NCI-H1092 (cell line): Measurements from ENCODE around the gene LRRC56.

Source experiments
- DNase-seq: peaks from one replicate; lab custom pipeline; 2025; lab: John Stamatoyannopoulos, UW

LRRC56 gene

DNA sequence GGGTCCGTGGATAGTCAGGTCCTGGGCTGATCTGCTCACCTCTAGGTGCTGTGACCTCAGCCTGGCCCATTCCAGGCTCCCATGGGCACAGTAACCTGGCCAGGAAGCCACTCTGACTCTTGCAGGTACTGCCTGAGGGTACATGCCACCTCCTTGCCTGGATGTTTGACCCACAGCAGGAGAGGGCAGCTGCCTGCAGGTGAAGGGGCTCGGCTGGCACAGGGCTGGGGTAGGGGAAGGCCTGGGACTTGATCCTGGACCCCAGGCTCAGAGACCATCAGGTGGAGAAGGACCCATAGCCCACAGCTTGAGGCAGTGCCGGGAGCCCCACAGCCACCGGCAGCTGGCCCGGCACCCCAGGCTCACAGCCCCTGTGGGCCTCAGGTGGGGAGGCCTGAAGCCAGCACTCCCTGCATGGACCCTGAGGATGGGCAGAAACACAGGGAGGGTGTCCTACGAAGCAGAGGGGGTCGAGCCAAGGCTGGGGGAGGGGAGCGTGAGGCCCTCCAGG lies 2.7 kb downstream of the LRRC56 start:
- no peak for DNase-seq

DNA sequence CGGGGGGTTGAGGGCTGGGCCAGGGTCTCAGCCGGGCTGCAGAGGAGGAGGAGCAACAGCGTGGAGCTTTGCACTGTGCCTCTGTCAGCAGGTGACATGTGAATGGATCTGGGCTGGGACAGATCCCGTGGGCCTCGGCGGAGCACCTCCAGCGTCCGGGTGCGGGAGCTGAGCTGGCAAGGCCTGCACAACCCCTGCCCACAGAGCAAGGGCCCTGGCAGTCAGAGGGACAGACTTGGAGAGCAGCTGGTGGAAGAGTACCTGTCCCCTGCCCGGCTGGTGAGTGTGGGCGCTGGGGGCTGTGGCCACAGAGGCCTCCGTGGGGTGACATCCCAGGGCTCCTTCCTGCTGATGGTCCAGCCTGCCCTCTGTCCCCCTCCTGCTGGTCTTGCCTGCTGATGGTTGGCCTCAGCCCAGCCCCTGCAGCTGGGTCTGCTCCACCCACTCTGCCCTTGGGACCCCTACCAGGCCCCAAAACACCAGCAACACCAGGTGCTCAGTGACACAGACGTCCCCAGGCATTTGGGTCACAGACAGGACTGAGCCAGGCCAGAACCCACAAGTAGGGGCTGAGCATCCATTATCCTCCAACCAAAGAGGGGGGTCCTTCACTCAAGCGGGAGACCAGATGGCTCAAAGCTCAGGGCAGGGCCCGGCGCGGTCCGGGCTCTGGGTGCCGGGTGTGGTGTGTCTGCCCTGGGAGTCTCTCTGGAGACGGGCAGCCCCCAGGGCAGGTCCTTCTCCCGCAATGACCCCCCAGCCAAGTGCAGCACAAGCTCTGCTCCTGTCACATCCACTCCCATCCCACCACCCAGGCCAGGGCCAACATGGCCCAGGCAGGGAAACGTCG lies 3.5 kb downstream of the LRRC56 start:
- DNase-seq, result no peak

DNA sequence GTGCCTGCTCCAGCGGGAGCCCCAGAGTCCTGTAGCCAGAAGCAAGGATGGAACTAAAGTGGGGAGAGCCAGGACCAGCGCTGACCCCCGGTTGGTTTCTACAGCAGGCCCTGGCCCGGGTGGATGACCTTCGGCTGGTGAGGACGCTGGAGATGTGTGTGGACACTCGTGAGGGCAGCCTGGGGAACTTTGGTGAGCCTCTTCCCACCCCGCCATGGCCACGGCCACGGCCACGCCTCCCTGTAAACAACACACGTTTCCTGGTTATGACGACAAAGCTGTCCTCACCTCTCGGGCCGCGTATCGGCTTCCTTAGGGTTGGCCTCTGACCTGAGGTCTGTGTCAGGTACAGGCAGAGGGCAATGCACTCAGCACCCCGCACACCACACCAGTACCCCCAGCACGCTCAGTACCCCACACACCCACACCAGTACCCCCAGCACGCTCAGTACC lies 4.1 kb downstream of the LRRC56 start:
- DNase-seq, result no peak

DNA sequence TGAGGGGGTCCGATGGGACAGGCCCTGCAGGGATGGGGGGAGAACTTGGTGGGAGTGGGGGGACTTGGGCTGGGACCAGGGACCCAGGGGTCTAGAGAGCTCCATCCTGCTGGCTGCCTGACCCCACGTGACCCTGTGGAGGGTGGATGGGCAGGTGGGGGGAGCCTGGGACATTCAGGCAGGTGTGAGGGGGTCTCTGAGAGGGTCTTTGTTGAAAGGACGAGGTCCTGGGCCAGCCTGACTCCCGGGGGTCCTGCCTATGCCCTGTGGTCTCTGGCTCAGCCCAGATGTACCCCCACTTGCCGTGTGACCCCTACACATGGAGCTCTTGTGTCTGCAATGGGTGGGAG lies 7.5 kb downstream of the LRRC56 start:
- DNase-seq, result no peak

DNA sequence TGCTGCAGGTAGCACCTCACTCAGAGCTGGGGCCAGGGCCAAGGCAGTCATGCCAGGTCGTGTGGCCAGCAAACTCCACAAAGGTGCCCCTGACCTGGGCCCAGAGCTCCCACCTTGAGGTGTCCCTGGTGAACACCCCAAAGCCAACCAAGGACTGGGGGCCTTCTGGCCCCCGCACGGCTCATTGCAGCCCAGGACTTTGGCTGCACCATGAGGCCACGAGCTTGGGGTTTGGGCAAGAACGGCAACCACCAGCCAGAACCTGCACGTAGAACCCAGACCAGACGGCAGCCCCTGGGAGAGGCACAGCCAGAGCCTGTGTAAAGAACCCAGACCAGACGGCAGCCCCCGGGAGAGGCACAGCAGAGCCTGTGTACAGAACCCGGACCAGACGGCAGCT lies 7.8 kb downstream of the LRRC56 start:
- no peak for DNase-seq

DNA sequence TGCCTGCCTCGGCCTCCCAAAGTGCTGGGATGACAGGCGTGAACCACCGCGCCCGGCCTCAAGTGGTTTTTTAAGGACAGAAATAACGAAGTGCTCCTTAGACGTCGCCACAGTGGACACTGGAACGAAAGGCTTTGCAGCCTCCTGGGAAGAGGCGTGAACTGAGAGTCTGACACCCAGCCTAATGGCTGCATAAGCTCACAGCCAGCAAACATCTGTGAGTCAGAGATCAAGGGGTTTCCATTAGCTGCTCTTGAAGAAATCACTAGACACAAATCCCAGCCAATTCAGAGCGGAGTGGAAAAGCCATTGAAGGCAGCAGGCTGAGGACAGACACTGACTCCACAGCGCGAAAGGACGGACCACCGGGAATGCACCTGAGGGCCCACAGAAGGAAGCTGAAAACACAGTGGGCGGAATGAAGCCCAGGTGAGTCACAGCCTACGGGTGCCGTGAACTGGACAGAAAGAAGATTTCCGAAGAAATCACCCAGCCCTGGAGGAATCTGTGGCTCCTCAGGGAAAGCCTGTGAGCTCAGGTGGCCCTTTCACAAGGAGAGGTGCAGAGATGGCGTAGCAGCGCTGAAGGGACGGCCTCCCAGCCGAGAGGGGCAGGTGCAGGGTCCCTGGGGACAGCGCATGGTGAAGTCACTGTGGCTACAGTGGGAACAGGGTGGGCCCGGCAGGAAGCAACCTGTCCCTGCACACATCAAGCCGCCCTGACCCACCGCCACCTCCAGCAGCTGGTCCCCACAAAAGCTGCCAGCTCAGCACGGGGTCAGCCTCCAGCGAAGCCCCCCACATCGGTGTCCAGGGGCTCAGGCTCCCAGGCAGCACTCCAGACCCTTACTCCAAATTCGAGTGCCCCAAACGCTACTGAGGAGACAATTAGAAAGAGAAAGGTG lies 11.6 kb downstream of the LRRC56 start:
- no peak for DNase-seq

DNA sequence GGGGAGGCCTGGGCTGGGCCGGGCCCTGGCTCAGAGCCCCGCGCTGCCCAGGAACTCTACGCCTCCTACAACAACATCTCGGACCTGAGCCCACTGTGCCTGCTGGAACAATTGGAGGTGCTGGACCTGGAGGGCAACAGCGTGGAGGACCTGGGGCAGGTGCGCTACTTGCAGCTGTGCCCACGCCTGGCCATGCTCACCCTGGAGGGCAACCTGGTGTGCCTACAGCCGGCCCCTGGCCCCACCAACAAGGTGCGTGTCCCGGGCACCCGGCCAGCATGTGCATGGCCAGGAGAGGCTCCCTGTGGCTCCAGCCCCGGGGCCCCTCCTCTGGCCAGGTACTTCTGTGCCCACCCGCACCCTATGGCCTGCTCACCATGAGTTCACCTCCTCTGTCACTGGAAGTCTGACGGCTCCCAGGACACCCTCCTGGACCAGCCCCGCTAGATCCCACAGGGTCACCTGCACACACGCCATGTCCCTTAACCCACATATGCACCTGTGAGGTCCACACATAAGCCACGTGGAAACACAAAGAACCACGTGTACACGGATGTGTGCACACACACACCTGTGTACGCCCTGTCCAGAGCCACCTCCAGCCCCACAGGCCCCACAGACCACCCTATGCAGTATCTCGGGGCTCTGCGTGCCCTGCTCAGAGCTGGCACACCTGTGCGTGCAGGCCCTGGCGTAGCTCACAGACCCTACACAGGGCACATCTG lies 12.9 kb downstream of the LRRC56 start:
- no peak for DNase-seq

DNA sequence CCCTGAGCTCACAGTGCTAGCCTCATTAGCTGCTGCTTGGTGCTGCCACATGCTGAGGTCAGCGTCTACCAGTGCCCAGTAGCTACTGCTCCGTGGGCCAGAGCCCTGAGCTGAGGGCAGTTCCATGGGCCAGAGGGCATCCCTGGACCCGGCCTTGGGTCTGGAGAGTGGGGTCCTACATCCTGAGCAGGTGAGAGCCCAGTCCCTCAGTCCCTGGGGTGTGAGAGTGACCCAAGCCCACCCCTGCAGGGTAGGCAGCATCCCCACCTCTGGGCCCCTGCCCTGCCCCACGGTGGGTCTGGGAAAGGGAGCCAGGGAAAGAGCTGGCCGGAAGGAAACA lies 13.4 kb downstream of the LRRC56 start:
- no peak for DNase-seq

DNA sequence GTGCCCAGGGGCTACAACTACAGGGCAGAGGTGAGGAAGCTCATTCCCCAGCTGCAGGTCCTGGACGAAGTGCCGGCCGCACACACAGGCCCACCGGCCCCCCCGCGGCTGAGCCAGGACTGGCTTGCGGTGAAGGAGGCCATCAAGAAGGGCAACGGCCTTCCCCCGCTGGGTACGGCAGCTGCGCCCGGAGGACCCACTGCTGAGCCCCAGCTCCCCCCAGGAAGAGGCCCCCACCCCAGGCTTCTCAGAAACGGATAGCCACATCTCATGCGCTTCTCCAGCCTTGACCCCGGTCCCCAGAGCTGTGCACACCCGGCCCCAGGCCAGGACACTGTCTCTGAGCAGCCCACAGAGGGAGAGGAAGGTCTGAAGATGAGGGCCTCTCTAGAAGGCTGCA lies 13.8 kb downstream of the LRRC56 start:
- no peak for DNase-seq

DNA sequence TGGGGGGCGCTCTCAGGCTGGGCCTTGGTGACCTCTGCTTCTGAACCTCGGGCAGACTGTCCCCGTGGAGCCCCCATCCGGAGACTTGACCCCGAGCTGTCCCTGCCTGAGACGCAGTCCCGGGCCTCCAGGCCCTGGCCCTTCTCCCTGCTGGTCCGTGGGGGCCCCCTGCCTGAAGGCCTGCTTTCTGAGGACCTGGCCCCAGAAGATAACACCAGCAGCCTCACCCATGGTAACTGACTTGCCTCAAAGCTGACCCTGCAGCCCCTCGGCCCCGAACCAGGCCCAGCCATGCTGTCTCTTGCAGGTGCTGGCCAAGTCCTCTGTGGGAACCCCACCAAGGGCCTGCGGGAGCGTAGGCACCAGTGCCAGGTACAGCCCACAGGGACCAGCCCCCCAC lies 14.3 kb downstream of the LRRC56 start:
- DNase-seq, result no peak

DNA sequence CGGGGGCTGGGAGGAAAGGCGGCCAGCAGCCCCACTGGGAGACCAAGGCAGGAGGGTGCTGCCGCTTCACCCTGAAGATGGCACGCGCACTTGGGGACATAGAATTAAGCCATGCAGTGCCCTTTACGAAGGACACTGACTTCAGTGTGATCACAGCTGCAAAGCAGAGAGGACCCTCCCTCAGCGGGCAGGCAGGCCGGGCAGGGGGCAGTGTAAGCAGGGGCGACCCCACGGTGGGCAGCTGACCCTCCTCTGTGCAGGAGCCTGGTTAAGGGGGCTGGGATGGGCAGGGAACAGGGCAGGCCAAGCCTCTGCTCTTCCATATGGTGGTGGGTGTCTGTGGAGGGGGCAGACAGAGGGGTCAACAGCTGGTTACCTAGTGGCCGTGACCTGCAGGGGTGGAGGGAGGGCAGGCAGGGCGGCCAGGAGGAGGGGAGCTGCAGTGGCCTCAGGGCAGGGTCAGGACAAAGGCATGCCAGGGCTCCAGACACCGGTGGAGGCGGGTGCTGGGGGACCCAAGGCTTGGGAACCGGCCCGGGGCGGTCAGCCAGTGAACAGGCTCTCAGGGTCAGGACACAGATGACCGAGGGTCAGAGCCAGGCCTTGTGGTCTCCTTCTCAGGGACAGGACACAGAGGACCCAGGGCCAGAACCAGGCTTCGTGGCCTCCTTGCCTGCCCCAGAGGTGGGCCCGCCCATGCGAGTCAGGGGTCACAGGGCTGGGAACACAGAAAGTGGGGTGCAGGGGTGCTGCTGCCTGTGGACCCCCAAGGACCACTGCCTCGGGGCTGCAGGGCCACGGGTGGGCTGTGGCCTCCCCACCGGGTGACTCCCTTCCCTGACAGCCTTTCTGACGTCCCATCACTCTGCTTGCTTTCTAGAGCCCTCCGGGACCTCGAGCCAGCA lies 16.0 kb downstream of the LRRC56 start:
- DNase-seq, result no peak

DNA sequence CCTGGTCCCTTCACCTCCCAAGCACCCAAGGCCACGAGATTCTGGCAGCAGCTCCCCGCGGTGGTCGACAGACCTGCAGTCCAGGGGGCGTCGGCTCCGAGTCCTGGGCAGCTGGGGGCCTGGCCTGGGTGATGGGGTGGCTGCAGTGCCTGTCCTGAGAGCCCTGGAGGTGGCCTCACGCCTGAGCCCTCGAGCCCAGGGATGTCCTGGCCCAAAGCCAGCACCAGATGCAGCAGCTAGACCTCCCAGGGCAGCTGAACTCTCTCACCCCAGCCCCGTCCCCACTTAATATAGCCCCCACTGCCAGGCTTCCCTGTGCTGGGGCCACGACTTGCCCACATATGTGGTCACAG lies 16.6 kb downstream of the LRRC56 start:
- DNase-seq, result no peak

DNA sequence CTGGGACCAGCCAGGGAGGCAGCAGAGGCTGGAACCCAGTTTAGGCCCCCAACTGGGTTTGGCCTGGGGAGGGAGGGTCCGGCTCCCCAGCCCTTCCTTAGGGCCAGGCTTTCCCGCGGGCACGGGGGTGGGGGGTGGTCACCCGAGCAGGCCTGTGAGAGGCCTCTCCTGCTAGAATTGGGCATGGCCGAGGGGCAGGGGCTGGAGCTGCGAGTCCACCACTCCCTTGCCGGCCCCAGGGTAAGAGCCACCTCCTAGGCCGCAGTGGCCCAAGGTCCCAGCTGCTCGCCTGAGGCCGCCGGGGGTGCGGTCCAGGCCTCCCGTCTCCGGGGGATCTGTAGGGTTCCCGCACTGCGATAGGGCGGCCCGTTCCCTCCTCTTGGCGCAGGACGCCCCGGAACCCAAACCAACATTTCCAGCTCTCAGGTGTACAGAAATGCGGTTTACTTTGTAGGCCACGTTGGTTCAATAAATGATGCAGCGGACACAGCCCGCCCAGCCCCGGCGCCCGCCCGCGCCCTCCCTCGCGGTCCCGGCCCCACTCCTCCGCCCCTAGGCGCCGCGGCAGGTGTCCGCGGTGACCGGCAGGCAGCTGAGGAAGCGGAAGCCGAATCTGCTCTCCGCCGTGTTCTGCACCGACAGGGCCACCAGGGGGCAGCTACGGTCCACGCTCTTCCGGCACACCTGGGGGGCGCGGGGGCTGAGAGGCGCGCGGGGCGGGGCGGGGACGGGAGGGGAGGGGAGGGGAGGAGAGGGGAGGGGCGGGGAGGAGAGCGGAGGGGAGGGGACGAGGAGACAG lies 17.3 kb downstream of the LRRC56 start:
- peak; percentile 68 for DNase-seq

DNA sequence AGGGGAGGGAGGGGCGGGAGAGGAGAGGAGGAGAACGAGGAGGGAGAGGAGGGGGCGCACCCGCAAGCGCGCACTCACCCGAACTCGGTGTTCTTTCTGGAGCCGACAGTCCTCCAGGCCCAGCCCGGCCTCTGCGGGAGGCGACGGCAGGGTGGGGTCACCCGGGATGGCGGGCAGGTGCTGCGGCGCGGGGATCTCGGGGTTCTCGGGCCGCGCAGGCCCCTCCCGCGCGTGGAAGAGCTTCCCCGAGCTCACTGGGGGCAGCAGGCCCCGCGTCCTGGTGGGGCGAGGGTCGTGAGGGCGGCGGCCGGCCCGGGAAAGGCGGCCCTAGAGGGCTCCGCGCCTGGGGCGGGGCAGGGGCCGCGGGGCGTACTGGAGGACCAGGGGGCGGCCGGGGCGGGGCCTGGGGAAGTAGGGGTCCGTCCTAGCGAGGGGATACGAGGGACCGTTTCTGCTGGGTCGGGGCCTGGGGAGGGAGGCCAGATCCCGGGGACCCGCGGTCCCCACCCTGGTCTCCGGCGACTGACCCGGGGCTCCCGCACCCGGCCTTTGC lies 18.0 kb downstream of the LRRC56 start:
- no peak for DNase-seq

DNA sequence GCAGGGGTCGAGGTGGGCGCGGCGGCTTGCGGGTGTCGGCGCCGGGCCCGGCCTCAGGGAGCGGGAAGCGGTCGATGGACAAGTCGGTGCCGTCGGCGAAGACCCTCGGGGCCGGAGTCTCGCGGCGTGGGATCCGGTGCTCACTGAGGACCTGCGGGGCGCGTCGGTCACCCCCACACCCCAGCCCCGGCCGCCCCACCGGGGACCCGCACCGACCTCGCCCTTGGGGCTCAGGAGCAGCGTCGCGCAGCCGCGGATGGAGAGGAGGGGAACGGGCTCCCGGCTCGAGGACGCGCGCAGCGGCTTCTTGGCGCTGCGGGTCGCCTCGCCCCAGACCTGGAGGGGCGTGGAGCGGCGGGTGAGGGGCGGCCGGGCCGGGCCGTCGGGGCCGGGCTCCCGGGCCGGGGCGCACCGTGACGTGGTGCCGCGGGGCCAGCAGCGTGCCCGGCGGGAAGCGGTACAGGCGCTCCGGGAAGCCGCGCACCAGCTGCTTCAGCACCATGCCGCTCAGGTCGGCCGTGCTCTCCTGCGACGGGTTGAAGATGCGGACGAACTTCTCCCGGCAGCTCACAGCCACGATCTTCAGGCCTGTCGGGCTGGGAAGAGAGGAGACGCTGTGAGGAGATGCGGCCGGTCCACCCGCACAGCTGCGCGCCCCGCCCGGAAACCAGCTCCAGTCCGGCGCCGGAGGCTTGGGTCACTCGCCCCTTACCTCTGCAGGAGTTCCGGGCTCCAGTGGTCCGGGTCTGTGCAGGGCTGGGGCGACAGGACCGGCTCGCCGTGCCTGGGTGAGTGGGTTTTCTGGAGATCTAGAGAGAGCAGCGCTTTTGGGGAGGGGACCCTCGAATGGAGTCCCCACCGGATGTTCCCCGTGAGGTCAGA lies 18.7 kb downstream of the LRRC56 start:
- DNase-seq, result no peak

DNA sequence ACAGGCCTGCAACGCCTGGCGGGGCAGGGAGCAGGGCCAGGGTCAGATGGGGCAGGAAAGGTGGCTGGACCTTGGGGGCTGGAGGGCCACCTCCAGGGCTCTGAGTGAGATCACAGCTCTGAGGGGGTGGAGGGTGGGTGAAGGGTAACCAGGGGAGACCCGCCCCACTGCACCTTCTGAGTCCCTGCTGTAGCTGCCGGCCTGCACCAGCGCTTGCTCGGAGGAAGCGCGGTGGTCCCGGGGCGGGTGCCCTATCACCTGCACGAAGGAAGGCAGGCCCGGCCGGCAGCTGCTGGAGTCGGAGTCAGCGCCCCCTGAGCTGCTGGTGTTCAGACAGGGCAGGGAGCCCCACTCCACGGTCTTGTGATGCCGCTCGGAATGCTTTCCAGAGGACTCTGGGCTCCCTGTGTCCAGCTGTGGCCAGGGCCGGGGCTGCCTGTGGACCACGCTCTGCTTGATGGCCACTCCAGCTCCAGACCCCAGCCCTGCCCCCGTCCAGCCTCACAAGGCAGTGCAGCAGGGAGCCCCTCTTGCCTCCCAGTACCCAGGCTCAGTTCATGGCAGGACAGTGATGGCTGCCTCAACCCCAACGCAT lies 19.4 kb downstream of the LRRC56 start:
- no peak for DNase-seq

DNA sequence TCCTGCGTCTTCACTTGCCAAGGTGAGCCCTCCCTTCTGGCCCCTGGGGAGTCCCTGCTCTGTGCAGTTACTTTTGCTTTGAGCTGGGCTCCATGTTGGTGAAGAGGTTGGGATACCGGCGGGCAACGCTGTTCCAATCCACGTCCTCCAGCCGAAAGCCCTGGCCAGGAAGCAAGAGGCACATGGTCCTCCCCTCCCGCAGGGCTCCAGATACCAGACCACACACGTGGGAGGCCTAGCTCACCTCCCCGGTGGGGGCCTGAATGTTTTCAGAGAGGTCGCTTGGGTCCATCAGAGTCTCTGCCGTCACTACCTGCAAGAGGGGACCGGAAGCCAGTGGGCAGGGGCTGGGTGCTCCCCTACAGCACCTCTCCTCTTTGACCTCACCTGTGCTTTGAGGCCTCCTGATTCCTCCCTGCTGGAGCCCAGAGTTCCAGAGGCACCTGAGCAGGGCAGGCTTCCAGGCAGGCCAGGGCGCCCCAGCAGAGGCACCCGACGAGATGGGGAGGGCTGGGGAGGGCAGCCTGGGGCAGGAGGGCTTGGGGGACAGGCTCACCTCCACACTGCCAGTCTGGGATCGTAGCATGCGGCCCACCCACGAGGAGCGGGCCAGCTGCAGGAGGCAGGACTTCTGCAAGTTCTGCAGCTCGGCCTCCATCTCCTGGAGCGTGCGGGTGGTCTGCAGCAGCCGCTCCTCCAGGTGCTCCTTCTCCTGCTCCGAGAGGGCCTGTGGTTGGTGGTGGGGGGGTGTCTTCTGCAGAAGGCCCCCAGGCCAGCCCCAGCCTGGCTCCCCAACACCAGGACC lies 20.2 kb downstream of the LRRC56 start:
- no peak for DNase-seq

DNA sequence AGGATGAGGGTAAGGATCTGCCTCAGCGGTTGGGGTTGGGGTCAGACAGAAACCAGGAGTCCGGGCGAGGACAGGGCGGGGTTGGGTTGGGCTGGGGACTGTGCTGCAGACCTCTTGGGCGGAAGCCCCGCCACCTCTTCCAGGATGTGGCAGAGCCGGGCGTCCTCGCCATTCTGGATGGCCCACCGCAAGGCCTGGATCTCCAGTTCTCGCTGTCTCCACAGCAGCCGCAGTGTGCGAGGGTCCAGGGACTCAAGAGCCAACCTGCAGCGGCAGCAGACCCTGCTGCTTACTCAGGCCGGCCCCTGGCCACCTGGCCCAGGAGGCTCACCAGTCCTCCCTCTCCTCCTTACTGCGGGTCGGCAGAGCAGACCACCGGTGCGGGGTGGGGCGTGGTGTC lies 21.2 kb downstream of the LRRC56 start:
- DNase-seq, result no peak
